Brain microvascular endothelial cell (primary cell): ENCODE results near the gene HEG1.

Experiments
- DNase-seq: peaks from one replicate; pipeline ENCODE4 v3.0.0-alpha.2; 2020
- H3K27ac ChIP-seq: fragments of 250-450 bp; sonication (Bioruptor Pico); 2 replicates; pipeline ENCODE4 v1.5.1; 2020; ENCODE audit warnings: mild to moderate bottlenecking, moderate library complexity
- H3K27me3 ChIP-seq: fragments of 250-450 bp; sonication (Bioruptor Pico); replicated peaks from 2 replicates; pipeline ENCODE4 v1.5.1; 2020; ENCODE audit warnings: mild to moderate bottlenecking
- H3K36me3 ChIP-seq: fragments of 250-450 bp; sonication (Bioruptor Pico); replicated peaks from 2 replicates; pipeline ENCODE4 v1.5.1; 2020; ENCODE audit warnings: mild to moderate bottlenecking
- H3K4me3 ChIP-seq: 2 replicates; pipeline ENCODE4 v1.5.1; 2011; ENCODE audit warnings: low read depth, mild to moderate bottlenecking, control low read depth, low read length, moderate library complexity
- in situ Hi-C: cut with HindIII; loops from 2 replicates; pipeline ENCODE4 v1.10.0; 2017; ENCODE audit warnings: low sequenced_read_pairs, low pct_ligation_motif_present
- TF ChIP-seq, protein P1 (sequence below): IDR thresholded peaks from 2 replicates; pipeline ENCODE4 v1.5.1; 2011; ENCODE audit warnings: low read depth, mild to moderate bottlenecking, moderate library complexity, low read length, control low read depth, inconsistent platforms; ENCODE audit errors: missing control alignments

The HEG1 gene

DNA sequence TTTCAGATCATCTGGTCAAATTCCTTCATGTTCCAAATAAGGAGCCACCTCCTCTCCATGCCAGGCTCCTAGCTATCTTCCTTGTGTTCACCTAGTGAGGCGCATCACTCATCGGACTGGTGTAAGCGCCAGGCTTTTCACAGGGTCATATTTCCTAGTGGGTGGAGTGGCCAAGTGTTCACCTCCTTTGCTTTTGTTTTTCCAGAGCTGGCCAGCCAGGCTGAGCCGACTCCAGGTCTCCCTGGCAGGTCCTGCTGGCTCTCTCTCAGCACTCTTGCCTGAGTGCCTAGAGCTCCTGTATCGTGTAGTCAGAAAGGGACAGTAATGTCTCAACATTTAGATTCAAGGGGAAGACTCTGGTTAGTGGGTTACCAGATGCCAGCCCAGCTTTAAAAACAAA is 31.0 kb downstream of the HEG1 start:
- TF ChIP-seq, protein P1, sequence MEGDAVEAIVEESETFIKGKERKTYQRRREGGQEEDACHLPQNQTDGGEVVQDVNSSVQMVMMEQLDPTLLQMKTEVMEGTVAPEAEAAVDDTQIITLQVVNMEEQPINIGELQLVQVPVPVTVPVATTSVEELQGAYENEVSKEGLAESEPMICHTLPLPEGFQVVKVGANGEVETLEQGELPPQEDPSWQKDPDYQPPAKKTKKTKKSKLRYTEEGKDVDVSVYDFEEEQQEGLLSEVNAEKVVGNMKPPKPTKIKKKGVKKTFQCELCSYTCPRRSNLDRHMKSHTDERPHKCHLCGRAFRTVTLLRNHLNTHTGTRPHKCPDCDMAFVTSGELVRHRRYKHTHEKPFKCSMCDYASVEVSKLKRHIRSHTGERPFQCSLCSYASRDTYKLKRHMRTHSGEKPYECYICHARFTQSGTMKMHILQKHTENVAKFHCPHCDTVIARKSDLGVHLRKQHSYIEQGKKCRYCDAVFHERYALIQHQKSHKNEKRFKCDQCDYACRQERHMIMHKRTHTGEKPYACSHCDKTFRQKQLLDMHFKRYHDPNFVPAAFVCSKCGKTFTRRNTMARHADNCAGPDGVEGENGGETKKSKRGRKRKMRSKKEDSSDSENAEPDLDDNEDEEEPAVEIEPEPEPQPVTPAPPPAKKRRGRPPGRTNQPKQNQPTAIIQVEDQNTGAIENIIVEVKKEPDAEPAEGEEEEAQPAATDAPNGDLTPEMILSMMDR, result no peak
- in situ Hi-C loops, result no loop called here
- Histone ChIP-seq H3K27ac (no peak overlapping the region), H3K4me3 (no peak overlapping the region), H3K36me3 (peaks cover 62% of the 10 kb centered on the region), H3K27me3 (no peaks in the 10 kb centered on the region)
- DNase-seq, result no peak

DNA sequence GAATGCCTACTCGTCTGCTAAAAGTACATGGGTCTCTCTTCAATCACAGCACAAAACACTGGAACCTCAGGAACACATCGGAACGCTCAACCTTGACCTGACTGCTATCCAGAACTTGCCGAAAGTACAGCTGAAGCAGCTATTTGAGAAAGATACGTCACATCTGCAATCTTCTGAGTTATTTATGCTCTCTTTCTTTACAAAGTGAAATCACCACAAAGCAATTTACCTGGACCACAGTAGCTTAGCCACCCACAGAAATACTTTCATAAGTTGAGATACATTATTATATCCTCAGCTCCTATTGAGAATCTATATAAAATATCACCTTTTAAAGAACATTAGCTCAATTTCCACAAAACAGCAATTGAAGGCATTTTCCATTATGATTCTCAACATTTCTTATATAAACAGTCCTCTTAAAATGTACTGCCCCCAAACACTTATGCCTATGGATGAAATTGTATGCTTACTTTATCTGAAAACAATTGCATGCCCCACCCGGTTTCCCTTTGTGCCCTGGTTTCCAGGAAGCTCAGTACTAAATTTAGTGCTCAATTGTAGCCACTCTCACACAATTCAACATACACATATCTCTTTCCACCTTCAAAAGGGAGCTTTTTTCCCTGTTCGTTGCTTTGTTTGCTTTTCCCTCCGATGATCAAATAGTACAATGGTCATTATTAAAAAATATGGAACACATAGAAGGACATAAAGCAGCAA is 31.8 kb downstream of the HEG1 start:
- H3K36me3 ChIP-seq, result peaks cover 66% of the 10 kb centered on the region
- H3K4me3 ChIP-seq, result no peak overlapping the region
- H3K27ac ChIP-seq, result no peak overlapping the region
- no peaks in the 10 kb centered on the region for H3K27me3 ChIP-seq
- no peak for DNase-seq
- in situ Hi-C loops, result no loop called here
- TF ChIP-seq, protein P1, result no peak

- DNase-seq, result no peak
- H3K27me3 ChIP-seq, result no peaks in the 10 kb centered on the region
- H3K4me3 ChIP-seq, result no peak overlapping the region
- TF ChIP-seq, protein P1, result no peak
- in situ Hi-C loops, result no loop called here
- peaks cover 61% of the 10 kb centered on the region for H3K36me3 ChIP-seq
- no peak overlapping the region for H3K27ac ChIP-seq
Measured at GRCh38 chr3:125022206-125022605, 33.6 kb downstream of the HEG1 start.

DNA sequence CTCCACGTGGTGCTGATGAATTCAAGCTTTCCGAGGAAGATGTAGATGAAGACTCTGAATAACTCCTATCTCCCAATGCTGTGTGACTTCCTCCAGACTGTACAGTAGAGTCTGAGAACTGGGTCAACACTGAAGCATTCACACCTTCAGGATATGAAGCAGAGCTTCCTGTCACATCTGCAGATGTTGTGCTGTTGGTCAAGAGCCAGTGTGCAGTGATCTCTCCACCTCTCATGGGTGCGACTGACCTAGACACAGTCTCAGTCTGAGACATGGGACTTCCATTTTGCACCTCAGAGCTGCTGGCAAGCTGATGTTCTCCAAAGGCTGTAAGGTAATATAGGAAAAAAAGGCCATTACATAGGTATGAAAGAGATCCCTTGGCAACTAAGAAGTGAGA is 36.5 kb downstream of the HEG1 start:
- no peak for DNase-seq
- in situ Hi-C loops, result no loop called here
- TF ChIP-seq, protein P1, result no peak
- peaks cover 59% of the 10 kb centered on the region for H3K36me3 ChIP-seq
- no peak overlapping the region for H3K4me3 ChIP-seq
- H3K27ac ChIP-seq, result no peak overlapping the region
- no peaks in the 10 kb centered on the region for H3K27me3 ChIP-seq

DNA sequence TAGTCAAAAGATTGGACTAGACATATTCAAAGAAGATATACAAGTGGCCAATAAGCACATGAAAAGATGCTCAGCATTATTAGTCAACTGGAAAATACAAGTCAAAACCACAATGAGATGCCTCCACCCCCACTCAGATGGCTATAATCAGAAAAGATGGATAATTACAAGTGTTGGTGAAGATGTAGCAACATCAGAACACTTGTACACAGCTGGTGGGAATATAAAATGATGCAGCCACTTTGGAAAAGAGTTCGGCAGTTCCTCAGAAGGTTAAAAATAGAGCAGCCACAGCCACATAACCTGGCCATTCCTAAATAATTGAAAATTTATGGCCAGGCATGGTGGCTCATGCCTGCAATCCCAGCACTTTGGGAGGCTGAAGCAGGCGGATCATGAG is 38.4 kb downstream of the HEG1 start:
- Histone ChIP-seq H3K27me3 (no peaks in the 10 kb centered on the region), H3K27ac (no peak overlapping the region), H3K4me3 (no peak overlapping the region), H3K36me3 (peaks cover 76% of the 10 kb centered on the region)
- in situ Hi-C loops, result no loop called here
- TF ChIP-seq, protein P1, result no peak
- no peak for DNase-seq

DNA sequence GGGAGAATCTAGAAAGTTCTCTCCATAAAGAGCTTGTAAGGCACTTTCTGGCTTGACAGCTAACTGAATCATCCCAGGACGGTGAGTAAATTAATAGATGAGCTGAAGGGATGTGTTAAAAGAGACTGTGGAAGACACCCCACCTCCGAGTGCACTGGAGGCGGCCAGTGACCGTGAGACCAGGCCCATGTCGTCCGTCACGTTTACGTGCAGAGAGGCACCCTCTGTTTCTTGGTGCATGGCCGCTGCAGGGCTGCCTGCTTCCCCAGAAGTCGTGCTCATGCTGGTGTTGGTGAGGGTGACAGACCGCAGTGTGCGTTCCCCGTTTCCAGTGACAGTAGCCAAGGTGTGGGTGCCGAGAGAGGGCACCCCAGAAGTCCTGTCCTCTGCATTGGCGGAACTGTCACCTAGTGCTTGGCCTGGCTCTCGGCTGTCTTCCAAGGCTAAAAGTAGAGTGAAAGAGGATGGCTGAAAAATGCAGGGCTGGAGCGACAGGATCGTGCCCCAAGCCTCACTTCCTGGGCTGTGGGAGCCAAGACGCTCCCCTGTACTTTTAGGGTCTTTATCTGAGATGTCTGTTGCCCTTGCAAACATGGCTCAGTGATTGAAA is 41.1 kb downstream of the HEG1 start:
- Histone ChIP-seq H3K4me3 (no peak overlapping the region), H3K36me3 (peaks cover 83% of the 10 kb centered on the region), H3K27me3 (no peaks in the 10 kb centered on the region), H3K27ac (no peak overlapping the region)
- in situ Hi-C loops, result no loop called here
- DNase-seq, result no peak
- TF ChIP-seq, protein P1, result no peak
